Kidney glomerular epithelial cell (primary cell): ENCODE data around the gene PPP1R37.
"Not testable (repeated sequence)": the region's sequence is repeated elsewhere in the genome, so short reads cannot be mapped to it uniquely, and the experiment has no call there.

ENCODE experiments used
- DNase-seq: peaks from one replicate; lab custom pipeline; 2025; lab: John Stamatoyannopoulos, UW

PPP1R37 gene

GRCh38 chr19:45095496-45096413 lies 2.8 kb downstream of the PPP1R37 start:
- DNase-seq = no peak

GRCh38 chr19:45096700-45097099 lies 3.7 kb downstream of the PPP1R37 start:
- no peak for DNase-seq

- DNase-seq = no peak
These were observed 4.4 kb downstream of the PPP1R37 start for GRCh38 chr19:45097450-45097775.

GRCh38 chr19:45097776-45098520 lies 5.0 kb downstream of the PPP1R37 start:
- peak; percentile 81 for DNase-seq

- DNase-seq = no peak
These were observed 5.8 kb downstream of the PPP1R37 start for GRCh38 chr19:45098521-45099466.

GRCh38 chr19:45099467-45100191 lies 6.7 kb downstream of the PPP1R37 start:
- no peak for DNase-seq

- no peak for DNase-seq
These were observed 7.2 kb downstream of the PPP1R37 start for GRCh38 chr19:45100201-45100600.

- DNase-seq = no peak
These were observed 7.9 kb downstream of the PPP1R37 start for GRCh38 chr19:45100846-45101252.

GRCh38 chr19:45101806-45102205 lies 8.8 kb downstream of the PPP1R37 start:
- DNase-seq = no peak

- no peak for DNase-seq
These were observed 9.5 kb downstream of the PPP1R37 start for GRCh38 chr19:45102481-45102880.

GRCh38 chr19:45103156-45103507 lies 10.2 kb downstream of the PPP1R37 start:
- DNase-seq = peak; percentile 38

- DNase-seq = peak; percentile 38
These were observed 10.7 kb downstream of the PPP1R37 start for GRCh38 chr19:45103508-45104319.

- no peak for DNase-seq
These were observed 11.8 kb downstream of the PPP1R37 start for GRCh38 chr19:45104658-45105349.

GRCh38 chr19:45106363-45106762 lies 13.4 kb downstream of the PPP1R37 start:
- DNase-seq = not testable (repeated sequence)

GRCh38 chr19:45107621-45108150 lies 14.7 kb downstream of the PPP1R37 start:
- no peak for DNase-seq

- no peak for DNase-seq
These were observed 17.9 kb downstream of the PPP1R37 start for GRCh38 chr19:45110851-45111266.

GRCh38 chr19:45112111-45112827 lies 19.3 kb downstream of the PPP1R37 start:
- DNase-seq = no peak

- no peak for DNase-seq
These were observed 20.6 kb downstream of the PPP1R37 start for GRCh38 chr19:45113628-45114027.

GRCh38 chr19:45114116-45114515 lies 21.1 kb downstream of the PPP1R37 start:
- DNase-seq = no peak
